Activated CD4-positive, alpha-beta T cell treated with anti-CD3 and anti-CD28 coated beads, Interleukin-2, amount 10 ng/mL, durations not matched to agents 24 days and 14 days (primary cell): ENCODE data around the gene SFTPA1. TPM values are rescaled to one million over a fixed set of nuclear protein-coding genes. Genes with fewer than 3 reads are reported as not detected.
"Not testable (repeated sequence)": the region's sequence is repeated elsewhere in the genome, so short reads cannot be mapped to it uniquely, and the experiment has no call there.

Source experiments
- DNase-seq: peaks from one replicate; pipeline ENCODE4 v3.0.0; 2022
- H3K27ac Mint-ChIP-seq: one replicate; pipeline ENCODE4 v1.8.0; 2022; ENCODE audit warnings: mild to moderate bottlenecking, mixed read lengths
- H3K27me3 Mint-ChIP-seq: one replicate; pipeline ENCODE4 v1.8.0; 2022; ENCODE audit warnings: mixed read lengths
- H3K36me3 Mint-ChIP-seq: one replicate; pipeline ENCODE4 v1.8.0; 2022; ENCODE audit warnings: low read depth, mild to moderate bottlenecking, mixed read lengths
- H3K4me1 Mint-ChIP-seq: one replicate; pipeline ENCODE4 v1.8.0; 2021; ENCODE audit warnings: mixed read lengths
- H3K4me3 Mint-ChIP-seq: one replicate; pipeline ENCODE4 v1.8.0; 2022; ENCODE audit warnings: mild to moderate bottlenecking, moderate library complexity, mixed read lengths
- H3K9me3 Mint-ChIP-seq: one replicate; pipeline ENCODE4 v1.8.0; 2021; ENCODE audit warnings: mixed read lengths
- intact Hi-C: fragments of 100-400 bp; cut with micrococcal nuclease; formaldehyde crosslinking; loops from one replicate; pipeline ENCODE4 v1.15.1; 2023
- total RNA-seq: library from RNA; stranded (reverse); gene quantifications from 2 replicates; pipeline ENCODE4 v1.2.3, GENCODE V29; 2022

The SFTPA1 gene
- total RNA-seq, result not detected in 2 replicates

DNA sequence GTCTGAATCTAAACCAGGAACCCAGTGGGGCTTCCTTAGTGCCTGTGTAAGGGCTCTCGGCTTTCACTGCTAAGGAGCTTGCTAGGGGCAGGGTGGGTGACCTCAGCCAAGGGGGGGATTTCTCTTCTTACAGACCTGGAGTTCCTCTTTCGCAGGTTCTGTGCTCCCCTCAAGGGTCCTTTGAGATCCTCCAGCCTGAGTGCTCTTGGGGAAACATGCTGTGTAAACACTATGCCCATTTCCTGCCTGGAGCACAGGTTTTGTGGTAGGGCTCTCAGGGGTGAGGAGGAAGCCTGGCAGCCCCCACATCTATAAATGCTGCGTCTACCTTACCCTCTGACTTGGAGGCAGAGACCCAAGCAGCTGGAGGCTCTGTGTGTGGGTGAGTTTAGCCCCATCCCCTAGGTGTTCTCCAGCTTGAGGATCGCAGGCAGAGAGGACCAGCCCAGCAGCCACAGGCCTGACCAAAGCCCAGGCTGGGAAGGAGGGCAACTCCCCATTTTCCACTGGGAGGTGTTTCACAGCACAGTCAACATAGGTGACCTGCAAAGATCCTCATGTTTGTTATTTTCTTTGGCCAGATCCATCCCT, at the start of gene SFTPA1:
TSS of gene SFTPA1 (plus strand) at position 339 of the 591 bp plus-strand sequence. CDS start 887 bp downstream, outside the sequence.
- DNase-seq, result peak; percentile 45
- H3K27me3 Mint-ChIP-seq, result peaks cover 4% of the 10 kb centered on the region
- no peaks in the 10 kb centered on the region for H3K4me1 Mint-ChIP-seq
- intact Hi-C loops, result no loop called here
- H3K36me3 Mint-ChIP-seq, result no peaks in the 10 kb centered on the region
- no peak within 1 kb of the TSS for H3K4me3 Mint-ChIP-seq
- no peak within 1 kb of the TSS for H3K27ac Mint-ChIP-seq
- H3K9me3 Mint-ChIP-seq, result no peaks in the 10 kb centered on the region

DNA sequence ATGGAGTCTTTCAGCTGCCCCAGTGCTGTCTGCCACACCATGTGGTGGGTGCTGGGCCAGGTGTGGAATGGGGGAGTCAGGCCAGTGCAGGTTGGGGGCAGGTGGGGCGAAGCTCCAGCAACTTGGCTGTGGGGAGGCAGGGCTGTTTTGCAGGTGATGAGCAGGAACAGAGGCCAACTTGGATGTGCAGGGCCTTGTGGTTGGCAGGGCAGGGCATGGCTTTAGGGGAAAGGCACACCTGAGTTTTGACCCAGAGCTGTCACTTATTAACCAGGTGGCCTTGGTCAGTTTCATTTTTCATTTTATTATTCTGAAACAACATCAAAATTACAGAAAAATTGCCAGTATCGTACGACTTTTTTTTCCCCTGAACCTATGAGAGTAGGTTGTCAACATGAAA, 49.5 kb upstream of the SFTPA1 start:
- H3K27ac Mint-ChIP-seq, result no peak overlapping the region
- DNase-seq, result peak; percentile 34
- H3K4me1 Mint-ChIP-seq, result peaks cover 5% of the 10 kb centered on the region
- no peaks in the 10 kb centered on the region for H3K9me3 Mint-ChIP-seq
- H3K4me3 Mint-ChIP-seq, result no peak overlapping the region
- intact Hi-C loops, result no loop called here
- no peaks in the 10 kb centered on the region for H3K36me3 Mint-ChIP-seq
- peaks cover 18% of the 10 kb centered on the region for H3K27me3 Mint-ChIP-seq

DNA sequence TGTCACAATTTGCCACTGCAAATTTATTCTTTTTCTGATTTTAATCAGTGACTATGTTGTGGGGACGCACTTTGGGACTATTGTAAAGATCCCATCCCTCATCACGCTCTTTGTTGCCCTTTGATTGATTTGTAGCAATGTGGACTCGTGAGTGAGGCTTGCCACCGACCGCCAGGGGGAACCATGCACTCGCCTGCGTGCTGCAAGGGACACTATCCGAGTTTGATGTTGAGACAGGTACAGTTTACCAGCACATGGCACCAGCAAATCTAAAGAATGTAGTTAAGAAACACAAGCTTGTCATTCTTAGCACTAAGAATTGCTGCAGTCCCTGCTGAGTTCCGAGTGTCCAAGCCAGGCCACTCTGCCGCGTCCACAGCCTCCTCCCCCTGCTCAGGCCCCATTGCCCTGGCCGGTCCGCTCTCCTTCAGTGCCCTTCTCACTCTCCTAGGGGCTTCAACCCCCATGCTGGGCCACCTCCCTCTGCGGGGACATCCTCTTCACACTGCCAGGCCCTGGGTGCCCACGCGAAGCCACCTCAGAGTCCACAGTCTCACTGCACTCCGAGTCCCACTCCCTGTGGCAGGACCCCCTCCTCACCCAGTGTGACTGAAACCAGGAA, 48.5 kb upstream of the SFTPA1 start:
- Mint-ChIP-seq H3K4me3 (no peak overlapping the region), H3K9me3 (no peaks in the 10 kb centered on the region), H3K4me1 (peaks cover 5% of the 10 kb centered on the region), H3K27ac (no peak overlapping the region), H3K36me3 (no peaks in the 10 kb centered on the region), H3K27me3 (peaks cover 22% of the 10 kb centered on the region)
- DNase-seq, result peak; percentile 90
- intact Hi-C loops, result loop anchor here (1.0 kb wide), 2 partner anchors 46 to 367 kb away; no protein-coding TSS in a partner anchor

DNA sequence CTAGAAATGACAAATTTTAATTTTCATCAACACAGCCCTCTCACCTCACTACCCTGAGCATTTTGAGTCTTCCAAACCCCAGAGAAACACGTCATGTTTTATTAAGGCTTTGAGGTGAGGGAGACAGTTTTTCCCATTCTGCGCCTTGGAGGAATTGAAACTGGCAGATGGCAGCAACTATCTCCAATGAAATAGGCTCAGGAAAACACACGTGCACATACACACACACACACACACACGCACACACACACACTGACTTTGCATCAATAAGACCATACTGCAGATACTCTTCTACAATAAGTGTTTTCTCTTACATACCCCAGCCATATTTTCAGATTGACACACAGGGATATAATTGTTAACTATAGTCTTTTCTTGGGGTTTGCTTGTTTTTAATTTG, 47.3 kb upstream of the SFTPA1 start:
- no peaks in the 10 kb centered on the region for H3K9me3 Mint-ChIP-seq
- intact Hi-C loops, result no loop called here
- peaks cover 5% of the 10 kb centered on the region for H3K4me1 Mint-ChIP-seq
- H3K36me3 Mint-ChIP-seq, result no peaks in the 10 kb centered on the region
- H3K27me3 Mint-ChIP-seq, result peaks cover 32% of the 10 kb centered on the region
- peak; percentile 36 for DNase-seq
- H3K4me3 Mint-ChIP-seq, result no peak overlapping the region
- no peak overlapping the region for H3K27ac Mint-ChIP-seq

- H3K36me3 Mint-ChIP-seq, H3K27ac Mint-ChIP-seq, H3K4me1 Mint-ChIP-seq, DNase-seq, intact Hi-C loops, H3K4me3 Mint-ChIP-seq, H3K9me3 Mint-ChIP-seq: not testable (repeated sequence)
- H3K27me3 Mint-ChIP-seq, result peaks cover 61% of the 10 kb centered on the region
Observed at GRCh38 chr10:79570624-79571023, 40.1 kb upstream of the SFTPA1 start.

GRCh38 chr10:79579361-79579760, 31.4 kb upstream of the SFTPA1 start:
- intact Hi-C loops, result no loop called here
- no peak overlapping the region for H3K4me3 Mint-ChIP-seq
- H3K4me1 Mint-ChIP-seq, result no peaks in the 10 kb centered on the region
- H3K27ac Mint-ChIP-seq, result no peak overlapping the region
- H3K27me3 Mint-ChIP-seq, result peaks cover 31% of the 10 kb centered on the region
- no peak for DNase-seq
- H3K36me3 Mint-ChIP-seq, result no peaks in the 10 kb centered on the region
- no peaks in the 10 kb centered on the region for H3K9me3 Mint-ChIP-seq

DNA sequence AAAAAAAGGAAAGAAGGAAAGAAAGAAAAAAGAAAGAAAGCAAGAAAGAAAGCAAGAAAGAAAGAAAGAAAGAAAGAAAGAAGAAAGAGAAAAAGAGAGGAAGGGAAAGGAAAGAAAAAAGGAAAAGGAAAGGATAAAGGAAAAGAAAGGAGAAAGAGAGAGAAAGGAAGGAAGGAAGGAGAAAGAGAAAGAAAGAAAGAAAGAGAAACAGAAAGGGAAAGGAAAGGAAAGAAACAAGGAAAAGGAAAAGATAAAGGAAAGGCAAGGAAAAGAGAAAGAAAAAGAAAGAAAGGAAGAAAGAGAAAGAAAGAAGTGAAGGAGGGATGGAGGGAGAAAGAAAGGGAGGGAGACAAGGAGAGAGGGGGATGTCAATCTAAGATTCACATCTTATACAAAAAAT, 29.7 kb upstream of the SFTPA1 start:
- Mint-ChIP-seq H3K27me3 (peaks cover 28% of the 10 kb centered on the region), H3K4me3 (no peak overlapping the region), H3K9me3 (no peaks in the 10 kb centered on the region), H3K4me1 (no peaks in the 10 kb centered on the region), H3K36me3 (no peaks in the 10 kb centered on the region), H3K27ac (no peak overlapping the region)
- no peak for DNase-seq
- intact Hi-C loops, result no loop called here

DNA sequence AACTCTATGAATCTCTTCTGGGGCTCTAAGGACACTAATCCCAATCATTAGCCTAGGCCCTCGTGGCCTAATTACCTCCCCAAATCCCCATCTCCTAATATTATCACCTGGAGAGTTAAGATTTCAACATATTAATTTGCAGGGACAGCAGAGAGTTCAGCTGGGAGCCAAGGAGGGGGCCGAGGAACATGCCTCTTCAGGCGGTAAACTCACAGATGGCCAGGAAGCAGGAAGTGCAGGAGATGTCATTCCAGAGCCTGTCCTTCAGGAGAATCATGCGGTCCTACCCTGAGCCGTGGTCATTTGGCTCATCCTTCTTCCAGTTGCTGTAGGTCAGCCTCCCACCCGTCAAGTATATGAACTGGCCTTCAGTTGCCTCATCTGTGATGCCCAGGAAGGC, 28.6 kb upstream of the SFTPA1 start:
- Mint-ChIP-seq H3K4me1 (no peaks in the 10 kb centered on the region), H3K27ac (no peak overlapping the region), H3K36me3 (no peaks in the 10 kb centered on the region), H3K9me3 (no peaks in the 10 kb centered on the region), H3K4me3 (no peak overlapping the region), H3K27me3 (peaks cover 24% of the 10 kb centered on the region)
- no peak for DNase-seq
- intact Hi-C loops, result no loop called here

- intact Hi-C loops, H3K36me3 Mint-ChIP-seq, H3K9me3 Mint-ChIP-seq, H3K27ac Mint-ChIP-seq, H3K4me3 Mint-ChIP-seq, DNase-seq, H3K4me1 Mint-ChIP-seq: not testable (repeated sequence)
- peaks cover 25% of the 10 kb centered on the region for H3K27me3 Mint-ChIP-seq
Observed at GRCh38 chr10:79582954-79583353, 27.8 kb upstream of the SFTPA1 start.

DNA sequence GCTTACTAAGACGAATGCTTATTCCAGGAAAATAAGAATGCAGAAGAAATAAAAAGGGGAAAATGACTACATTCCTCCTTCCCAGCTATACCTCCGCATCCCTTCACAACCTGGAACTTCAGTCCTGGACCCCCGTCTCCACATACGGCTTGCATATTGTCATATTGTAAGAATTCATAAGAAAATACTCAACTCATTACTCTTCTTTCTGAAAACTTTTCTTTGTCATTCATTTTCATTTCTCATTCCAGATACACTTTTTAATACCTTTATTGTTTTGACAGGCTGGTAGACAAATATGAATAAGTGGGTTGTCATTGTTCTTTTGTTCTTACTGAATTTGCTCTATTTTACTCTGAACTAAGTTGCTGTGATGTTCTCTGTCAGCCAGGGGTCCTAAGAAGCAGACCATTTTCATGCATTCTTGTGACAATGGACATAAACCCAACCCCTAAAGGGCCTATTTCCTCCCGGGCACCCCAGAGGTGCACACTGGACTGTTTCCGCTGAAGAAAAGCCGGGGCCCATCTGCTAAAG, 27.2 kb upstream of the SFTPA1 start:
- H3K4me3 Mint-ChIP-seq, result no peak overlapping the region
- H3K9me3 Mint-ChIP-seq, result no peaks in the 10 kb centered on the region
- no peaks in the 10 kb centered on the region for H3K36me3 Mint-ChIP-seq
- peaks cover 27% of the 10 kb centered on the region for H3K27me3 Mint-ChIP-seq
- H3K27ac Mint-ChIP-seq, result no peak overlapping the region
- intact Hi-C loops, result no loop called here
- no peak for DNase-seq
- no peaks in the 10 kb centered on the region for H3K4me1 Mint-ChIP-seq

DNA sequence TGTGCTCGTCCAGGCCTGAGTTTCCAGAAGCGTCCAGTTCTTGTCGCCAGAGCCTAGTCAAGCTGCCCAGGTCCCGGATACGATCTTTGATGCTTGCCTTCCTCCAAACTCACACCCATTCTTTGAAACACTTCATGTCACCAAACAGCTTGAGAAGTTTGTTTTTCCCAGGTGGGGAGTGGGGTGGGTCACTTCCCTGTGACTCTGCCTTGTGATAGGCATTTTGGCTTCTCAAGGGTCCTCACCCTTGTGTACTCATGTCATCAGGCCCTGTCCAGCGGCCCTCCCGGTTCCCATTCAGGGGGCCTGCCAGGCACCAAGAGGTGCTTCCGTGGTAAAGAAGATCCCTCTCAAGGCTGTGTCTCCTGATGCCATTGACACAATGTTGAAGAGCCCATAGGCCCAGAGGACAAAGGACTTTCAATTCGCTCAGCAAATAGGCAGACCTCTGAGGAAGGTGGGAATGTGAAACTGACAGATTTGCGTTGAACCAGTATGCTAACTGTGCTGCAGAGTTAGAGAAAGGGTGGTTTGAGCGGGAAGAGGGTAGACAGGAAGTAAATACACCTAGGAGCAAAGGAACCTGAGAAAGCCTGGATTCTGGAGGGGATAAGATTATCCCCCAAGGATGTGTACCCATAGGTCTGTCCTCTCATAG, 24.7 kb upstream of the SFTPA1 start:
- Mint-ChIP-seq H3K36me3 (no peaks in the 10 kb centered on the region), H3K27me3 (peaks cover 33% of the 10 kb centered on the region), H3K9me3 (no peaks in the 10 kb centered on the region)

GRCh38 chr10:79586933-79587332, 23.8 kb upstream of the SFTPA1 start:
- Mint-ChIP-seq H3K27ac (no peak overlapping the region), H3K4me3 (no peak overlapping the region), H3K36me3 (no peaks in the 10 kb centered on the region), H3K9me3 (no peaks in the 10 kb centered on the region), H3K27me3 (peaks cover 33% of the 10 kb centered on the region), H3K4me1 (no peaks in the 10 kb centered on the region)
- intact Hi-C loops, result no loop called here
- no peak for DNase-seq

More for the DNA sequence above, 24.7 kb upstream of the SFTPA1 start:
- H3K4me1 Mint-ChIP-seq, result no peaks in the 10 kb centered on the region
- DNase-seq, result no peak
- intact Hi-C loops, result no loop called here
- H3K4me3 Mint-ChIP-seq, result no peak overlapping the region
- no peak overlapping the region for H3K27ac Mint-ChIP-seq

GRCh38 chr10:79588800-79589199, 21.9 kb upstream of the SFTPA1 start:
- no peak overlapping the region for H3K27ac Mint-ChIP-seq
- DNase-seq, result no peak
- H3K27me3 Mint-ChIP-seq, result peaks cover 36% of the 10 kb centered on the region
- H3K9me3 Mint-ChIP-seq, result no peaks in the 10 kb centered on the region
- H3K4me3 Mint-ChIP-seq, result no peak overlapping the region
- no peaks in the 10 kb centered on the region for H3K36me3 Mint-ChIP-seq
- intact Hi-C loops, result no loop called here
- no peaks in the 10 kb centered on the region for H3K4me1 Mint-ChIP-seq

GRCh38 chr10:79593377-79593776, 17.4 kb upstream of the SFTPA1 start:
- peaks cover 38% of the 10 kb centered on the region for H3K27me3 Mint-ChIP-seq
- intact Hi-C loops, result no loop called here
- H3K36me3 Mint-ChIP-seq, result no peaks in the 10 kb centered on the region
- no peak for DNase-seq
- peaks cover 13% of the 10 kb centered on the region for H3K9me3 Mint-ChIP-seq
- no peaks in the 10 kb centered on the region for H3K4me1 Mint-ChIP-seq
- H3K27ac Mint-ChIP-seq, result no peak overlapping the region
- H3K4me3 Mint-ChIP-seq, result no peak overlapping the region
